A549 (cell line): Measurements from ENCODE around the gene CCDC85C. TPM values are rescaled to one million over a fixed set of nuclear protein-coding genes. Genes with fewer than 3 reads are reported as not detected.

ENCODE experiments used
- ATAC-seq, 2 experiments: fragments of 200-7000 bp in 1 of 2; fragments of >200 bp in 1 of 2; cut with Nextera tagmentation in 1 of 2; cut with Tn5 transposase in 1 of 2; 3 replicates each; pipeline versions ENCODE4 v1.8.0 to v1.9.1; 2018 to 2020; ENCODE audit warnings: mild to moderate bottlenecking in 1 of 2, moderate library complexity in 1 of 2
- CTCF ChIA-PET: fragments of 300-600 bp; sonication (Branson Sonifier 250); formaldehyde crosslinking; extraction: SDS; loops from one replicate; lab custom pipeline; 2021; ENCODE audit warnings: antibody characterized with exemption, inconsistent platforms; lab: Yijun Ruan, JAX
- POLR2A ChIA-PET: fragments of 350-600 bp; formaldehyde crosslinking; extraction: SDS; loops from one replicate; lab custom pipeline; 2021; ENCODE audit warnings: antibody characterized with exemption, inconsistent platforms; lab: Yijun Ruan, JAX
- DNase-seq, 2 experiments: peaks; one replicate each; pipeline versions ENCODE4 v3.0.0 to v3.0.0-alpha.2; 2011 to 2016; ENCODE audit warnings: low read depth in 1 of 2, low spot score in 1 of 2
- FAIRE-seq: peaks from 2 replicates; lab custom pipeline; 2011; peaks lifted over from hg19 to GRCh38; lab: Jason Lieb, UNC
- H3K27ac ChIP-seq, 2 experiments: fragments of >200 bp; sonication (Bioruptor Twin); formaldehyde crosslinking; 3 replicates each; pipeline ENCODE4 v1.5.1; 2016 to 2017
- H3K4me1 ChIP-seq: fragments of >200 bp; sonication (Bioruptor Twin); formaldehyde crosslinking; 3 replicates; pipeline ENCODE4 v1.6.1; 2016
- H3K4me2 ChIP-seq: fragments of >200 bp; sonication (Bioruptor Twin); formaldehyde crosslinking; 3 replicates; pipeline ENCODE4 v1.6.1; 2016
- H3K4me3 ChIP-seq: fragments of >200 bp; sonication (Bioruptor Twin); formaldehyde crosslinking; 3 replicates; pipeline ENCODE4 v1.5.1; 2016
- H3K9me3 ChIP-seq: fragments of >200 bp; sonication (Bioruptor Twin); formaldehyde crosslinking; 3 replicates; pipeline ENCODE4 v1.6.1; 2016
- CBX2 ChIP-seq: fragments of 200-600 bp; sonication (generic); IDR thresholded peaks from 2 replicates; pipeline ENCODE4 v1.6.1; 2016; ENCODE audit warnings: low read depth, mild to moderate bottlenecking, borderline replicate concordance
- CBX8 ChIP-seq: fragments of 200-600 bp; sonication (generic); IDR thresholded peaks from 2 replicates; pipeline ENCODE4 v1.6.1; 2016
- CEBPB ChIP-seq, 2 experiments: fragments of >200 bp in 1 of 2; sonication (Bioruptor Twin) in 1 of 2; formaldehyde crosslinking in 1 of 2; IDR thresholded peaks; 2 replicates each; pipeline ENCODE4 v1.6.1; 2012 to 2016
- CHD2 ChIP-seq: fragments of 150-350 bp; IDR thresholded peaks from 2 replicates; pipeline ENCODE4 v1.6.1; 2014; ENCODE audit warnings: low read length; ENCODE audit not compliant: partially characterized antibody
- ESRRA ChIP-seq: fragments of 150-350 bp; IDR thresholded peaks from 2 replicates; pipeline ENCODE4 v1.6.1; 2014; ENCODE audit warnings: mild to moderate bottlenecking, low read length, borderline replicate concordance
- HDAC2 ChIP-seq: fragments of 200-600 bp; sonication (generic); IDR thresholded peaks from 2 replicates; pipeline ENCODE4 v1.6.1; 2016
- JUN ChIP-seq, 2 experiments: fragments of >200 bp; sonication (Bioruptor Twin); formaldehyde crosslinking; IDR thresholded peaks; 2 replicates in 1 of 2; 3 replicates in 1 of 2; pipeline ENCODE4 v1.6.1; 2016 to 2017
- NFE2L2 ChIP-seq: fragments of 150-350 bp; conservative IDR thresholded peaks from 2 replicates; pipeline ENCODE4 v1.6.1; 2014; ENCODE audit warnings: low read length
- NR3C1 ChIP-seq: fragments of >200 bp; sonication (Bioruptor Twin); formaldehyde crosslinking; IDR thresholded peaks from 3 replicates; pipeline ENCODE4 v1.6.1; 2017
- POLR2A ChIP-seq: IDR thresholded peaks from 2 replicates; pipeline ENCODE4 v1.6.1; 2012; ENCODE audit warnings: mild to moderate bottlenecking, low read length
- POLR2AphosphoS2 ChIP-seq: conservative IDR thresholded peaks from 2 replicates; pipeline ENCODE4 v1.6.1; 2012; ENCODE audit warnings: low read length, improper control_type of control experiment, inconsistent platforms
- RAD21 ChIP-seq, 2 experiments: fragments of >200 bp in 1 of 2; sonication (Bioruptor Twin) in 1 of 2; formaldehyde crosslinking in 1 of 2; IDR thresholded peaks in 1 of 2; conservative IDR thresholded peaks in 1 of 2; 2 replicates in 1 of 2; 3 replicates in 1 of 2; pipeline ENCODE4 v1.6.1; 2012 to 2018; ENCODE audit warnings: inconsistent platforms in 1 of 2
- RARB ChIP-seq: fragments of 250-450 bp; sonication (Bioruptor Pico); IDR thresholded peaks from 2 replicates; pipeline ENCODE4 v1.8.0; 2021; ENCODE audit warnings: mild to moderate bottlenecking, moderate library complexity
- RFX5 ChIP-seq: fragments of 450-650 bp; IDR thresholded peaks from 2 replicates; pipeline ENCODE4 v1.7.1; 2014; ENCODE audit warnings: antibody characterized with exemption, mild to moderate bottlenecking, moderate library complexity
- RNF2 ChIP-seq: fragments of 200-600 bp; sonication (generic); IDR thresholded peaks from 2 replicates; pipeline ENCODE4 v1.6.1; 2016; ENCODE audit warnings: low read depth, mild to moderate bottlenecking, antibody characterized with exemption, moderate library complexity, borderline replicate concordance
- SMC3 ChIP-seq: fragments of >200 bp; sonication (Bioruptor Twin); formaldehyde crosslinking; IDR thresholded peaks from 3 replicates; pipeline ENCODE4 v1.6.1; 2018; ENCODE audit warnings: inconsistent platforms
- TFCP2L1 ChIP-seq: fragments of 250-450 bp; sonication (Bioruptor Pico); IDR thresholded peaks from 2 replicates; pipeline ENCODE4 v1.5.0; 2021; ENCODE audit warnings: mild to moderate bottlenecking
- TP53 ChIP-seq: fragments of 250-450 bp; sonication (Bioruptor Pico); IDR thresholded peaks from 2 replicates; pipeline ENCODE4 v1.5.0; 2021; ENCODE audit warnings: mild to moderate bottlenecking, moderate library complexity
- ZNF302 ChIP-seq: fragments of 250-450 bp; sonication (Bioruptor Pico); IDR thresholded peaks from 2 replicates; pipeline ENCODE4 v1.9.0; 2021; ENCODE audit warnings: inconsistent platforms, mild to moderate bottlenecking, moderate library complexity
- ZSCAN20 ChIP-seq: fragments of 250-450 bp; sonication (Bioruptor Pico); IDR thresholded peaks from 2 replicates; pipeline ENCODE4 v1.8.0; 2022; ENCODE audit warnings: mild to moderate bottlenecking, moderate library complexity
- WGBS: methylation state at CpG from one replicate; pipeline ENCODE4 v1.1.6; 2017; ENCODE audit errors: missing lambda C conversion rate; 5-methylcytosine and 5-hydroxymethylcytosine counted together
- polyA plus RNA-seq, 4 experiments: library from polyadenylated mRNA; depleted of rRNA in 3 of 4; stranded (reverse); fragments of >200 nt; fragmentation: RNase III in 1 of 4; extraction: RNeasy Plus Mini Kit Qiagen cat#74134 plus additional on column Dnase treatment in 1 of 4; gene quantifications; 2 replicates in 3 of 4; 3 replicates in 1 of 4; pipeline ENCODE4 v1.2.3, GENCODE V29; 2011 to 2017
- TF ChIP-seq, protein P1 (sequence below): fragments of 450-650 bp; IDR thresholded peaks from 2 replicates; pipeline ENCODE4 v1.6.1; 2014; ENCODE audit warnings: antibody characterized with exemption
- TF ChIP-seq, protein P2 (sequence below): fragments of >200 bp; sonication (Bioruptor Twin); formaldehyde crosslinking; IDR thresholded peaks from 3 replicates; pipeline ENCODE4 v1.5.1; 2016
- TF ChIP-seq, protein P3 (sequence below): fragments of 200-600 bp; sonication (generic); IDR thresholded peaks from 2 replicates; pipeline ENCODE4 v1.6.1; 2016; ENCODE audit warnings: antibody characterized with exemption, mild to moderate bottlenecking, moderate library complexity
- TF ChIP-seq, protein P4 (sequence below): IDR thresholded peaks from 2 replicates; pipeline ENCODE4 v1.6.1; 2012; ENCODE audit warnings: low read depth, borderline replicate concordance

Gene CCDC85C
- polyA plus RNA-seq, 2 of the 4 experiments (the other 2 are of a cell fraction) = 11.4 to 31.4 TPM

DNA sequence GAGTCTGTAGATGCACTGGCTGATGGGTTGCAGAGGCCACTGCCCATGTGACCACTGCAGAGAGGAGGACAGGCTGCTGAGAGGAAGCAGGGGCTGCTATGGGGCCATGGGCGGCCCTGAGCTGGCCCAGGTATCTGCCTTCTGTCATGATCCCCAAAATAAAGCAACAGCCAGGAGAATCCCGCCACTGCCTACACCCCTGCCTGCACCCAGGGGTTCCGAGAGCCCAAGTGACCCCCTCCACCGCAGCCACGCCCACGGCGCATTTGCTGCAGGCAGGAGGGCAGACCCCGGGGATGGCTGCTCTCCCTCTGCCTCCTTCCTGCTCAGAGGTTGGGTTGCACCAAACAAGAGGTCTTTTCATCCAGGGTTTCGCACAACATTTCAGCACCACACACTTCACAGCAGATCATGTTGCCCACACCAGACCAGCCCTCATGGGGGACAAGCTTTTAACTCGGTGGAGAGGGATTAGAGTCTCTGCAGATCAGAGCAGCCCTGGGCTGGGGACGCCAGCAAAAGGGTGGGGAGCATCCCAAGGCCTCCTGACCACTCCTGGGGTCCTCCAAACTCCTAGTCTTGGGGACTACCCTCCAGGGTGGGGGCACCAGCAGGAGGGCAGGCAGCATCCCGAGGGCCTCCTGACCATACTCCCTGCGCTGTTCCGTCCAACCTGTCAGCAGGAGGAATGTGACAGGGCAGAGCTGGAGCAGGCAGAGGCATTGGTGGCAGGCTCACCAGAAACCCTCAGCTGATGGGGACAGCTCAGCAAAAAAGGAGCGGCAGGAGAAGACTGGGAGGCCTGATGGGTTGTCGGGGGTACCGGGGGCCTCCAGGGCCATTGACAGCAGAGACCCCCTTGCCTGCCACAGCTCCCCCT, 14.1 kb downstream of the CCDC85C start:
- CTCF ChIA-PET = interaction anchor here (0.8 to 5.8 kb wide), 8 partner anchors 12 to 65 kb away, joined by 3 to 31 read pairs (median 5); no protein-coding TSS in a partner anchor
- TF ChIP-seq NFE2L2 = no peak
- TF ChIP-seq CBX2 = no peak
- no peak for TF ChIP-seq JUN (IDR thresholded peaks at IDR 0.05)
- TF ChIP-seq TFCP2L1 (CRISPR knock-in tag) = no peak
- TF ChIP-seq, protein P1, sequence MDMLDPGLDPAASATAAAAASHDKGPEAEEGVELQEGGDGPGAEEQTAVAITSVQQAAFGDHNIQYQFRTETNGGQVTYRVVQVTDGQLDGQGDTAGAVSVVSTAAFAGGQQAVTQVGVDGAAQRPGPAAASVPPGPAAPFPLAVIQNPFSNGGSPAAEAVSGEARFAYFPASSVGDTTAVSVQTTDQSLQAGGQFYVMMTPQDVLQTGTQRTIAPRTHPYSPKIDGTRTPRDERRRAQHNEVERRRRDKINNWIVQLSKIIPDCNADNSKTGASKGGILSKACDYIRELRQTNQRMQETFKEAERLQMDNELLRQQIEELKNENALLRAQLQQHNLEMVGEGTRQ = no peak
- TF ChIP-seq ZSCAN20 (CRISPR knock-in tag) = no peak
- TF ChIP-seq, protein P2, sequence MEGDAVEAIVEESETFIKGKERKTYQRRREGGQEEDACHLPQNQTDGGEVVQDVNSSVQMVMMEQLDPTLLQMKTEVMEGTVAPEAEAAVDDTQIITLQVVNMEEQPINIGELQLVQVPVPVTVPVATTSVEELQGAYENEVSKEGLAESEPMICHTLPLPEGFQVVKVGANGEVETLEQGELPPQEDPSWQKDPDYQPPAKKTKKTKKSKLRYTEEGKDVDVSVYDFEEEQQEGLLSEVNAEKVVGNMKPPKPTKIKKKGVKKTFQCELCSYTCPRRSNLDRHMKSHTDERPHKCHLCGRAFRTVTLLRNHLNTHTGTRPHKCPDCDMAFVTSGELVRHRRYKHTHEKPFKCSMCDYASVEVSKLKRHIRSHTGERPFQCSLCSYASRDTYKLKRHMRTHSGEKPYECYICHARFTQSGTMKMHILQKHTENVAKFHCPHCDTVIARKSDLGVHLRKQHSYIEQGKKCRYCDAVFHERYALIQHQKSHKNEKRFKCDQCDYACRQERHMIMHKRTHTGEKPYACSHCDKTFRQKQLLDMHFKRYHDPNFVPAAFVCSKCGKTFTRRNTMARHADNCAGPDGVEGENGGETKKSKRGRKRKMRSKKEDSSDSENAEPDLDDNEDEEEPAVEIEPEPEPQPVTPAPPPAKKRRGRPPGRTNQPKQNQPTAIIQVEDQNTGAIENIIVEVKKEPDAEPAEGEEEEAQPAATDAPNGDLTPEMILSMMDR = no peak
- 85% methylated on average over 13 of the region's 17 CpGs for WGBS
- no peaks in the 10 kb centered on the region for H3K9me3 ChIP-seq
- POLR2A ChIA-PET = no interaction called here
- peak overlapping the region; percentile 59; the same call in 1 of the 3 replicates for H3K4me2 ChIP-seq
- FAIRE-seq (no peak), DNase-seq (no peak), ATAC-seq (no peak)
- peak overlapping the region in 1 of 2 experiments; percentile 74; a peak in 3 of 6 replicates for H3K27ac ChIP-seq
- peaks cover 54% of the 10 kb centered on the region for H3K4me1 ChIP-seq
- H3K4me3 ChIP-seq = no peak overlapping the region

DNA sequence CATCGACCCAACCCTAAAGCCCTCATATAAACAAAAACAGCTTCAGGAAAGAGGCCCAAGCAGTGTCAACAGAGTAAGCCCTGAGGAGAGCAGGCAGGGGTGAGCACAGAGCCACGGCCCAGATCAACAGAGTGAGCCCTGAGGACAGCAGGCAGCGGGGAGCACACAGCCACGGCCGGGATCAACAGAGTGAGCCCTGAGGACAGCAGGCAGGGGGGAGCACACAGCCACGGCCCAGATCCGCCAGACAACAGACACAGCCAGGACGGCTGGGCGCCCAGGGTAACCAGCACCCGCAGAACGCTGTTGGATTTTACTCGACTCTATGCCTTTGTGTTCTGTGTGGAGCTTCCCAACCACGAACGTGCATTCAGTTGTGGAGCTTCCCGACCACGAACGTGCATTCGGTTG, 15.0 kb downstream of the CCDC85C start:
- ATAC-seq (no peak), DNase-seq (no peak), FAIRE-seq (no peak)
- ChIA-PET POLR2A (no interaction called here), CTCF (interaction anchor here (0.6 to 5.8 kb wide), 8 partner anchors 14 to 1074 kb away, joined by 3 to 31 read pairs (median 4); no protein-coding TSS in a partner anchor)
- Histone ChIP-seq H3K27ac (peak overlapping the region in 1 of 2 experiments; percentile 74; a peak in 3 of 6 replicates), H3K4me1 (peaks cover 53% of the 10 kb centered on the region), H3K9me3 (no peaks in the 10 kb centered on the region), H3K4me3 (no peak overlapping the region), H3K4me2 (no peak overlapping the region)
- 85% methylated on average over 18 of the region's 18 CpGs for WGBS
- TF ChIP-seq RAD21 (conservative IDR thresholded peaks at IDR 0.05 in 1 of 2, IDR thresholded peaks at IDR 0.05 in 1 of 2) = no peak

DNA sequence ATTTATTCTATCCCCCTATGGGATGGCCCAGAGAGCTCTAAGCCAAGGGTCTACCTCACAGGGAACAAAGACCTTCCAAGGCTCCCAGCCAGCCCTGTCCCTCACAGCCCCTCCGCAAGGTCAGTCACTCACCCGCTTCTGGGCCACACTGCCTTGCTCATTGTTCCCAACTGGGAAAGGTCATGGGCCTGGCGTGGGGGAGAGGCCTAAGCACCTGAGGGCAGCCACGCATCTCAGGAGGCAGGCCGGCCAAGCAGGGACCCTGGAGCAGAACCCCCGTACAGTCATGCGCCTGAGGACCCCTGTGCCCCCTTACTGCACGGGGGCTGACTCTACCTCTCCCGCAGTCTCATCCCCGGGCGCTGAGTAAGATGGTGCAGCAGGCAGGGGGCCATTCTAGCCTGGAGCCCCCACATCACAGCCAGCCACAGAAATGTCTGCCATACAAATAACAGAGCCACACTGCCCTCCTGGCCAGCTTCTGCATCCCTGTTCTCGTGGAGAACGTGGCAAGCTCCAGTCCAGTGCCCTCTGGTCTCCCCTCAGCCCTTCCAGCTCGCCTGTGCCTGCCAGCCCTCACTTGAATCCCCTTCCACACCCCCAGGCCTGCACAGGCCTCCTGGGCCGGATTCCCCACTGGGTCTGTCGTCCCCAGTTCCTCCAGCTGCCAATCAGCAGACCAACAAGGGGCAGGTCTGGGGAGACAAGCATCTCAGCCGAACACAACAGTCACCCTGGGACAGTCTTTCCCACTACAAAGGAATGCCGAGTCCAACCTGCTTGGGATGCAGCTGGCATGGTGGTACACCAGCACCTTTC, 16.3 kb downstream of the CCDC85C start:
- FAIRE-seq (no peak), ATAC-seq (no peak), DNase-seq (no peak)
- CTCF ChIA-PET = interaction anchor here (1.1 to 5.8 kb wide), 4 partner anchors 12 to 62 kb away, joined by 3 to 31 read pairs (median 4); no protein-coding TSS in a partner anchor
- Histone ChIP-seq H3K4me3 (no peak overlapping the region), H3K4me1 (peaks cover 56% of the 10 kb centered on the region), H3K4me2 (peak overlapping the region; percentile 41; the same call in 2 of the 3 replicates), H3K27ac (peak overlapping the region in 1 of 2 experiments; percentile 74; a peak in 3 of 6 replicates), H3K9me3 (no peaks in the 10 kb centered on the region)
- TF ChIP-seq NFE2L2 (no peak), CHD2 (no peak), CBX2 (no peak), RFX5 (no peak), POLR2AphosphoS2 (no peak), POLR2A (no peak), ESRRA (no peak), CEBPB (IDR thresholded peaks at IDR 0.05) (no peak), TP53 (CRISPR knock-in tag) (no peak), ZNF302 (CRISPR knock-in tag) (no peak), SMC3 (no peak), RARB (CRISPR knock-in tag) (no peak), HDAC2 (no peak), NR3C1 (no peak), RNF2 (no peak), CBX8 (no peak)
- TF ChIP-seq, protein P3, sequence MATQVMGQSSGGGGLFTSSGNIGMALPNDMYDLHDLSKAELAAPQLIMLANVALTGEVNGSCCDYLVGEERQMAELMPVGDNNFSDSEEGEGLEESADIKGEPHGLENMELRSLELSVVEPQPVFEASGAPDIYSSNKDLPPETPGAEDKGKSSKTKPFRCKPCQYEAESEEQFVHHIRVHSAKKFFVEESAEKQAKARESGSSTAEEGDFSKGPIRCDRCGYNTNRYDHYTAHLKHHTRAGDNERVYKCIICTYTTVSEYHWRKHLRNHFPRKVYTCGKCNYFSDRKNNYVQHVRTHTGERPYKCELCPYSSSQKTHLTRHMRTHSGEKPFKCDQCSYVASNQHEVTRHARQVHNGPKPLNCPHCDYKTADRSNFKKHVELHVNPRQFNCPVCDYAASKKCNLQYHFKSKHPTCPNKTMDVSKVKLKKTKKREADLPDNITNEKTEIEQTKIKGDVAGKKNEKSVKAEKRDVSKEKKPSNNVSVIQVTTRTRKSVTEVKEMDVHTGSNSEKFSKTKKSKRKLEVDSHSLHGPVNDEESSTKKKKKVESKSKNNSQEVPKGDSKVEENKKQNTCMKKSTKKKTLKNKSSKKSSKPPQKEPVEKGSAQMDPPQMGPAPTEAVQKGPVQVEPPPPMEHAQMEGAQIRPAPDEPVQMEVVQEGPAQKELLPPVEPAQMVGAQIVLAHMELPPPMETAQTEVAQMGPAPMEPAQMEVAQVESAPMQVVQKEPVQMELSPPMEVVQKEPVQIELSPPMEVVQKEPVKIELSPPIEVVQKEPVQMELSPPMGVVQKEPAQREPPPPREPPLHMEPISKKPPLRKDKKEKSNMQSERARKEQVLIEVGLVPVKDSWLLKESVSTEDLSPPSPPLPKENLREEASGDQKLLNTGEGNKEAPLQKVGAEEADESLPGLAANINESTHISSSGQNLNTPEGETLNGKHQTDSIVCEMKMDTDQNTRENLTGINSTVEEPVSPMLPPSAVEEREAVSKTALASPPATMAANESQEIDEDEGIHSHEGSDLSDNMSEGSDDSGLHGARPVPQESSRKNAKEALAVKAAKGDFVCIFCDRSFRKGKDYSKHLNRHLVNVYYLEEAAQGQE = no peak
- TF ChIP-seq, protein P4, sequence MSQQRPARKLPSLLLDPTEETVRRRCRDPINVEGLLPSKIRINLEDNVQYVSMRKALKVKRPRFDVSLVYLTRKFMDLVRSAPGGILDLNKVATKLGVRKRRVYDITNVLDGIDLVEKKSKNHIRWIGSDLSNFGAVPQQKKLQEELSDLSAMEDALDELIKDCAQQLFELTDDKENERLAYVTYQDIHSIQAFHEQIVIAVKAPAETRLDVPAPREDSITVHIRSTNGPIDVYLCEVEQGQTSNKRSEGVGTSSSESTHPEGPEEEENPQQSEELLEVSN = no peak
- POLR2A ChIA-PET = no interaction called here
- 91% methylated on average over 16 of the region's 18 CpGs for WGBS
